Thyroid gland (tissue), 4 donors: ENCODE measurements around the gene RASSF9.

ENCODE experiments used
- CTCF ChIP-seq, 6 experiments: fragments of 200-600 bp in 3 of 6; fragments of 450-650 bp in 3 of 6; sonication (generic) in 3 of 6; IDR thresholded peaks; one replicate each; pipeline ENCODE4 v1.5.1; 2016 to 2019; ENCODE audit warnings: antibody characterized with exemption in 6 of 6, mild to moderate bottlenecking in 2 of 6, inconsistent platforms in 1 of 6, moderate library complexity in 1 of 6
- POLR2A ChIP-seq, 2 donors: fragments of 450-650 bp; IDR thresholded peaks; one replicate each; pipeline ENCODE4 v1.6.1; 2017; ENCODE audit warnings: antibody characterized with exemption in 2 of 2, mild to moderate bottlenecking in 2 of 2, moderate library complexity in 1 of 2

- no peak for TF ChIP-seq CTCF (IDR thresholded peaks at IDR 0.05)
- no peak for TF ChIP-seq POLR2A (IDR thresholded peaks at IDR 0.05)
Observed at GRCh38 chr12:85820101-85820500, 16.1 kb downstream of the RASSF9 start.
